Keratinocyte (primary cell): ENCODE results near the gene LENG8. TPM values are rescaled to one million over a fixed set of nuclear protein-coding genes. Genes with fewer than 3 reads are reported as not detected.

Source experiments
- DNase-seq: peaks from one replicate; pipeline ENCODE4 v3.0.0-alpha.2; 2011; ENCODE audit warnings: low read depth, missing footprints, low spot score
- FAIRE-seq: peaks from 2 replicates; lab custom pipeline; 2011; peaks lifted over from hg19 to GRCh38; lab: Jason Lieb, UNC
- H2AFZ ChIP-seq: 2 replicates; pipeline ENCODE4 v1.6.0; 2012; ENCODE audit warnings: low read length, control low read depth, inconsistent platforms; ENCODE audit not compliant: control insufficient read depth
- H3K27ac ChIP-seq: 2 replicates; pipeline ENCODE4 v1.5.1; 2011; ENCODE audit warnings: low read length; ENCODE audit not compliant: control insufficient read depth, insufficient read depth
- H3K27me3 ChIP-seq: 3 replicates; pipeline ENCODE4 v1.6.0; 2011; ENCODE audit warnings: low read length; ENCODE audit not compliant: control insufficient read depth, insufficient read depth; ENCODE audit errors: extremely low read depth
- H3K36me3 ChIP-seq, 2 experiments: 2 replicates in 1 of 2; 3 replicates in 1 of 2; pipeline ENCODE4 v1.5.1; 2011; ENCODE audit warnings: low read length in 2 of 2, mild to moderate bottlenecking in 1 of 2; ENCODE audit not compliant: control insufficient read depth in 2 of 2, insufficient read depth in 2 of 2; ENCODE audit errors: extremely low read depth in 1 of 2
- H3K4me1 ChIP-seq: 3 replicates; pipeline ENCODE4 v1.5.1; 2011; ENCODE audit warnings: low read length; ENCODE audit not compliant: control insufficient read depth, insufficient read depth; ENCODE audit errors: extremely low read depth
- H3K4me2 ChIP-seq: 3 replicates; pipeline ENCODE4 v1.6.0; 2011; ENCODE audit warnings: low read depth, low read length; ENCODE audit not compliant: control insufficient read depth, insufficient read depth; ENCODE audit errors: extremely low read depth
- H3K4me3 ChIP-seq, 3 experiments: fragments of 200-600 bp in 1 of 3; sonication (generic) in 1 of 3; 2 replicates in 2 of 3; 3 replicates in 1 of 3; pipeline ENCODE4 v1.5.1; 2011 to 2016; ENCODE audit warnings: low read length in 3 of 3, mild to moderate bottlenecking in 3 of 3, control low read depth in 2 of 3, inconsistent platforms in 1 of 3, low read depth in 1 of 3, mixed read lengths in 1 of 3, mixed run types in 1 of 3, moderate library complexity in 1 of 3; ENCODE audit not compliant: control insufficient read depth in 2 of 3, insufficient read depth in 2 of 3; ENCODE audit errors: extremely low read depth in 1 of 3
- H3K79me2 ChIP-seq: 2 replicates; pipeline ENCODE4 v1.6.0; 2012; ENCODE audit warnings: low read length; ENCODE audit not compliant: control insufficient read depth, insufficient read depth
- H3K9ac ChIP-seq: 3 replicates; pipeline ENCODE4 v1.6.0; 2011; ENCODE audit warnings: low read length; ENCODE audit not compliant: control insufficient read depth, insufficient read depth; ENCODE audit errors: extremely low read depth
- H3K9me1 ChIP-seq: 3 replicates; pipeline ENCODE4 v1.6.0; 2011; ENCODE audit warnings: low read length; ENCODE audit not compliant: control insufficient read depth, insufficient read depth; ENCODE audit errors: extremely low read depth
- H3K9me3 ChIP-seq: 2 replicates; pipeline ENCODE4 v1.5.1; 2012; ENCODE audit warnings: low read depth, low read length; ENCODE audit not compliant: control insufficient read depth
- H4K20me1 ChIP-seq: 3 replicates; pipeline ENCODE4 v1.6.0; 2011; ENCODE audit warnings: low read length; ENCODE audit not compliant: control insufficient read depth, insufficient read depth; ENCODE audit errors: extremely low read depth
- CTCF ChIP-seq, 3 experiments: IDR thresholded peaks in 1 of 3; conservative IDR thresholded peaks in 1 of 3; optimal IDR thresholded peaks in 1 of 3; 2 replicates in 2 of 3; 3 replicates in 1 of 3; pipeline versions ENCODE3 to v1.5.1; 2011; ENCODE audit warnings: low read length in 3 of 3, mild to moderate bottlenecking in 3 of 3, moderate library complexity in 2 of 3, control low read depth in 1 of 3, inconsistent platforms in 1 of 3; ENCODE audit not compliant: insufficient read depth in 2 of 3; ENCODE audit errors: extremely low read depth in 1 of 3
- EZH2 ChIP-seq: IDR thresholded peaks from one replicate; pipeline ENCODE4 v1.6.1; 2012; ENCODE audit warnings: inconsistent platforms, mild to moderate bottlenecking, low read length, moderate library complexity
- dilution Hi-C: fragments of 300-500 bp; cut with MboI; formaldehyde crosslinking; loops from one replicate; pipeline ENCODE4 v1.7.0; 2020; ENCODE audit warnings: low sequenced_read_pairs; ENCODE audit not compliant: extremely low pct_ligation_motif_present
- polyA plus RNA-seq, 5 experiments: library from polyadenylated mRNA; depleted of rRNA in 3 of 5; stranded (reverse) in 3 of 5; stranded (forward) in 1 of 5; unstranded in 1 of 5; fragments of >200 nt; gene quantifications; 1 replicate in 1 of 5; 2 replicates in 3 of 5; 3 replicates in 1 of 5; pipeline versions ENCODE4 v1.2.1 to v1.2.3, GENCODE V29; 2011 to 2012; ENCODE audit warnings: missing spikeins in 2 of 5, low read depth in 1 of 5, low replicate concordance in 1 of 5

The LENG8 gene
- polyA plus RNA-seq, 1 donor (not counting 4 experiments of a cell fraction or from before 2014, with no cell fraction given) = 29.4 TPM

- H3K79me2 ChIP-seq = no peaks in the 10 kb centered on the region
- no peak for FAIRE-seq
- DNase-seq = no peak
- no peak overlapping the region for H2AFZ ChIP-seq
- H3K4me2 ChIP-seq = no peak overlapping the region
- H3K27me3 ChIP-seq = no peaks in the 10 kb centered on the region
- no peaks in the 10 kb centered on the region for H3K9me1 ChIP-seq
- no peak overlapping the region for H3K9ac ChIP-seq
- no peaks in the 10 kb centered on the region for H3K9me3 ChIP-seq
- dilution Hi-C loops = no loop called here
- no peak for TF ChIP-seq EZH2
- no peak for TF ChIP-seq CTCF (optimal IDR thresholded peaks at IDR 0.05 in 1 of 3, IDR thresholded peaks at IDR 0.05 in 1 of 3, conservative IDR thresholded peaks at IDR 0.05 in 1 of 3; ENCODE audit: extremely low read depth in 1 of 3, insufficient read depth in 2 of 3, low read length in 3 of 3)
- H3K27ac ChIP-seq = no peak overlapping the region
- H3K4me1 ChIP-seq = no peaks in the 10 kb centered on the region
- H3K4me3 ChIP-seq = no peak overlapping the region
- H3K36me3 ChIP-seq = no peaks in the 10 kb centered on the region
- H4K20me1 ChIP-seq = no peaks in the 10 kb centered on the region
Observed at GRCh38 chr19:54403054-54403453, 45.9 kb upstream of the LENG8 start.

- H3K9me1 ChIP-seq = no peaks in the 10 kb centered on the region
- H3K36me3 ChIP-seq = no peaks in the 10 kb centered on the region
- no peak for DNase-seq
- FAIRE-seq = no peak
- no peaks in the 10 kb centered on the region for H3K9me3 ChIP-seq
- no peak overlapping the region for H2AFZ ChIP-seq
- no peaks in the 10 kb centered on the region for H4K20me1 ChIP-seq
- H3K4me1 ChIP-seq = no peaks in the 10 kb centered on the region
- no peak overlapping the region for H3K9ac ChIP-seq
- TF ChIP-seq EZH2 (no peak), CTCF (optimal IDR thresholded peaks at IDR 0.05 in 1 of 3, IDR thresholded peaks at IDR 0.05 in 1 of 3, conservative IDR thresholded peaks at IDR 0.05 in 1 of 3; ENCODE audit: extremely low read depth in 1 of 3, insufficient read depth in 2 of 3, low read length in 3 of 3) (no peak)
- dilution Hi-C loops = no loop called here
- H3K4me3 ChIP-seq = no peak overlapping the region
- no peaks in the 10 kb centered on the region for H3K79me2 ChIP-seq
- no peak overlapping the region for H3K4me2 ChIP-seq
- no peak overlapping the region for H3K27ac ChIP-seq
- H3K27me3 ChIP-seq = no peaks in the 10 kb centered on the region
Observed at GRCh38 chr19:54405628-54406027, 43.4 kb upstream of the LENG8 start.
